Hematopoietic multipotent progenitor cell treated with erythropoietin and hydrocortisone succinate and interleukin-3 and kit ligand, for 17 days (in vitro differentiated cells): ENCODE data around the gene TEDDM1.
A peak's percentile ranks its signal among the peaks of the same experiment; 100 is the strongest.
"Not testable (repeated sequence)": the region's sequence is repeated elsewhere in the genome, so short reads cannot be mapped to it uniquely, and the experiment has no call there.

Experiments
- DNase-seq: peaks from one replicate; pipeline ENCODE4 v3.0.0-alpha.2; 2015; ENCODE audit warnings: low spot score

TEDDM1 gene, protein sequence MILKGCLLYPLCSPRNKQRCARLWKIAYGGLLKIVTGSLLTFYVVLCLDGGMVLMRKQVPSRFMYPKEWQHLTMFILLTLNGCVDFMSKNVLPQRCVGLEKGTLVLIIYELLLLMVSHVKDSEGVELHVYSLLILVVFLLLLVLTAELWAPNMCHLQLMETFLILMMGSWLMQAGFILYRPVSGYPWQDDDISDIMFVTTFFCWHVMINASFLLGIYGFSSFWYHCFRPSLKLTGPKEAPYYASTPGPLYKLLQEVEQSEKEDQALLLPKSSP

DNA sequence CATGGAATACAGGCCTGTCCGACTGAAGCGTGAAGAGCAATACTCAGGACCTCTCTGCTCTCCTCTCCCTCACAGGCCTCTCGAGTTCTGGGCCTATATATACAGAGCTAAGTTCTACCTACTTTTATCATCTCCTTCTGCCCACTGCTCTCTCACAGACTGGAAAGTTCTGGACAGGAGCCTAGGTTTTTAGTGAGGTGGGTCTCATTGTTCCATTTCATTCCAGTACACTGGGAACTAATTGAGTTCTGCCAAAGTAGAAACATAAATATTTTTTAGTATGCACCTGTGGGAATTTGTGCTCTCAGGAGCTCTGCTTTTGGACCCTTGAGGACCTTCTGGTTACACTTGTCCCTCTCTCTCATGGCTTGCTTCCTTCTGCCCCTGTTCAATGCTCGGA is at the start of gene TEDDM1:
Gene TEDDM1, minus strand, starts transcription at position 101 of the 400 bp plus-strand sequence. CDS start 182 bp downstream, outside the sequence.
- no peak for DNase-seq

DNA sequence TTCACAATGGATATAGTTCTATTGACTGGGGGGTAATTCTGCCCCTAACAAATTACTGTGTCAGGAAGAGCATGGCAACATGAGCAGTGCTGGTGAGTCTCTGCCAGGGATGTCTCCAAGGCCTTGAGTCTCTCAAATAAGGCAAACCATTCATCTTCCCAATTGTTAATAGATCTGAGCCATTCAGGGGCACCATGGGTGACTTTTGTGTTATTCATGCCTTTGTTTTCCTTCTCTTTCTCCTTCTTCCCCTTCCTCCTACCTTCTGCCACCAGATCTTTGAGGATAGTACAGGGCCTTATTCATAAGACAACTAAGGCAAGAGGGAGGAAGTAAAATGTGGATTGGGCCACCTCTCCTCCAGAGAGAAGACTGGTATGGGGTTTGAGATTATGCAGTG is 49.6 kb upstream of the TEDDM1 start, which contains the start of gene RGSL1:
Gene RGSL1, plus strand, starts transcription at position 60 of the 400 bp plus-strand sequence. Its CDS starts 20 bp downstream, at position 80.
- DNase-seq = no peak

DNA sequence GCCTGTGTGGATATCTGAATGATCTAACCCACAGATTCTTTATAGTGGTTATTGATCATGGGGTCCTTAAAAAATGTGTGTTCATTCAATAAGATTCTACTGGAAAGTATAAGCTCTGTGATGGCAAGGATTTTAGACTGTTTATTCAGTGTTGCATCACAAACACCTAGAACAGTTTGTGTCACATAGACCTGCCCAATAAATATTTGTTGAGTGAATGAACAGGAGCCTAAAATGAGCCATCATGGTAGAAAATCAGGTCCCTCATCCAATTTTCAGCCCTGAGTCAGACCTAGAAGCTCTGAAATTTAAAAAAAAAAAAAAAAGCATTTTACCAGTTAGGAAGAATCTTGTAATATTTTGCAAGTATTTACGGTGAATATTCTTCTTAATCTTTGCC is 47.2 kb upstream of the TEDDM1 start:
- no peak for DNase-seq

DNA sequence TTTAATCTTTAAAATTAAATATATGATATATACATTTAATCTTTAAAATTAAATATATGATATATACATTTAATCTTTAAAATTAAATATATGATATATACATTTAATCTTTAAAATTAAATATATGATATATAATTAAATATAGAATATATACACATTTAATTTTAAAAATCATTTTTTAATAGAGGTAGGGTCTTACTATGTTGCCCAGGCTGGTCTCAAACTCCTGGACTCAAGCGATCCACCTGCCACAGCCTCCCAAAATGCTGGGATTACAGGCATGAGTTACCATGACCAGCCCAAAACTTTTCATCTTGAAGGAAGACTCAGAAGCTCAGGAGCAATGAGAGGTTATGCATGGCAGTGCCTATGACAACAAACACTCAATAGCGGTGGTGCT is 46.7 kb upstream of the TEDDM1 start:
- not testable (repeated sequence) for DNase-seq

DNA sequence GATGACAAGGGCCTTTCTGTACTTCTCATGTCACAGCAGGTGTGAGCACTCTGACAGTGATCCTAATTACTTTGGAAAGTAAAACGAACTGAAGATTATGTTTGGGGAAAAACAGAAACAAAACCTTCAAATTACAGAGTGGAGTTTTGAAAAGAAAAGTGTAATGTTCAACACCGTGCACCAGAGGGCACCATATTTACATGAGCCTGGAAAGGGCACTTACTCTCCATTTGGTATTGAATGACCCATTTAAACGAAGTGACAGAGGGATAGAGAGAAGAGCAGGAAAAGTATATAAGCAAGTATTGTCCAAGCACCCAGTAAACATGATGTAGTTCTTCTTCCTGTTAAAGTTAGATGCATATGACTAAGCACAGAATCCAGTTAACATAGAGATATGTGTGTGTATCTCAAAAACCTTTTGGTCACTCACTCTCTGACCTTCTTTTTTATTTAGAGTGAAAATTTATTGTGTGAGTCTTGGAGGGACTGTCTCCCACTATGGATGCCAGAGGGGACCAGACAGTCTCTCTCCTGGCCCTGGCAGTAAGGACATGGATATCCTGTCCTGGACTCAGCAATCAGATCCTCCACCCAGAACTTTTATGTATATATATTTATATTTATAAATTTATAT is 45.7 kb upstream of the TEDDM1 start:
- DNase-seq = peak; percentile 68

DNA sequence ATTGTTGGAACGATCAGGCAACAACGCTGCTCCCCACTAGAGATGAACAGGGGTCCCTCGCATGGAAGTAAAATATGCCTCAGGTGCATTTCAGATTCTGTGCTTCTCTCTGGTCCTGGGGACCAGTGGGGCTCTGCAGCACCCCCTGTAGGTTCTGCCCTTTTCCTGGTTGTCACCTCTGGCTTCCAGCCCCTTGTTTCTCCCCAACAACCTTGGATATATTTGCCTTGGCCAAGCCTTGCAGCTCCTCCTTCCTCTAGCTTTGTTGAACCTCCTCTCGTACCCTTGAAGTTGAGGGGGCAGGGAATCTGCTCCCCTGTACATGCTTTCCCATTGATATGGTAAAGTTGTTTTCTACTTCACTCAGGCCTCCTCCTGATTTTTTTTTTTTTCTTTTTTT is 44.0 kb upstream of the TEDDM1 start:
- no peak for DNase-seq

DNA sequence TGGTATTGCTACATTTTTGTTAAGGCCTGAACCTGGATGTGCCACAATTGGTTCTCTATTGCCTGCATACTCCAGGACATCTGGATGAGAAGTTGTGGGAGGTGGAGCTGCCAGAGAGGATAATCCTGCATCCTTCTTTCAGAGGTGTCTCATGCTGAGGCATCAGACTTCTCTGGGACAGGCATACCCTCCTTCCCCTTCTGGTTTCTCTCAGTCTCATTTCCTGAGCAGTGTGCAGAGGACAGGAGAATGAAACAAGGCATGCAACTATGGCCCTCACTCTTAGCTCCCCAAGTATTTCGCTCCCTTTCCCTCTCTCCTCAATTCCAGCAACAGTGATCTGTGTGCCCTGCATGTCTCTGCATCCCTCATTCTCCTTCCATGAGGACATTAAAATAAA is 41.9 kb upstream of the TEDDM1 start:
- DNase-seq = no peak

DNA sequence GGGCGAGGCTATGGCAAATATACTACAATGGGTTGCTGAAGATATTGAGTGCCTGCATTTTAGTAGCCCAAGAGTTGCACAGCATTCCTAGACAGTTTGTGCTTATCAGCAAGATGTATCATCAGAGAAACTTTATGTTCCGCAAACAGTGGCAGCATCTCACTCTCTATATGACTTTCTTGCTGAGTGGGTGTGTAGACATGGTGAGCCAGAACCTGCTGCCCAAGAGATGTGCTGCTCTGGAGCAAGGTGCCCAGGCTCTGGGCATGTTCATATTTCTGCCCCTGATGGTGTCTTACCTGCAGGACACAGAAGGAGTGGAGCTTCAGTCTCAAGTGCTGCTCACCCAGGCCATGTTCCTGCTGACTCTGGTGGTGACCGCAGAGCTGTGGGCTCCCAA is 41.3 kb upstream of the TEDDM1 start:
- DNase-seq = no peak

DNA sequence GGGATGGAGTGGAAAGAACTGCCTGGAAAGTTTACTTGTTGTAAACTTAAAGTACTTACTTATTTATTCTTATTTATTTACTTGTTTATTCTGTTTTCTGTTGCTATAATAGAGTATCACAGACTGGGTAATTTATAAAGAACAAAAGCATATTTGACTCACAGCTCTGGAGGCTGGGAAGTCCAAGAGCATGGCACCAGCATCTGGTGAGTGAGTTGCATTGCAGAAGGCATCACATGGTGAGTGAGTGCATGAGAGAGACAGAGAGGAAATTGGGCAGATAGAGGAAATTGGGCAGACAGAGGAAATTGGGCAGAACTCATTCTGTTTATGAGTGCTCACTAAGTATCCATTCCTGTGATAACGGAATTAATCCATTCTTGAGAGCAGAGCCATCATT is 37.9 kb upstream of the TEDDM1 start:
- no peak for DNase-seq

DNA sequence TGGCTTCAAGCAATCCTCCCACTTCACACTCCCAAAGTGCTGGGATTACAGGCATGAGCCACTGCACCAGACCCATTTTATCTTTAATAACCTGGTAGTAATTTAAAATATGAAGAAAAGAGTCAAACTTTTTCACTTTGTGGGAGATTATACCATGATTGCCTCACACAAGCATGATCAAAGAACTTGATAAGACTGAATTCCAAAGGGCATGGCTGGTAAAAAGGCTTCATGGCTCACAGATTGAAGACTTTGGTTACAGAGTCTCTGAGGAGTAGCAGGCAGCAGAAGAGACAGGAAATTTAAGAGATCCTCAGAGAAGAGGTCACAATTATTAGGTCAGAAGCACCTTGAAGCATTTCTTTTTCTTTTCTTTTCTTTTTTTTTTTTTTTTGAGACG is 33.1 kb upstream of the TEDDM1 start:
- DNase-seq = no peak

DNA sequence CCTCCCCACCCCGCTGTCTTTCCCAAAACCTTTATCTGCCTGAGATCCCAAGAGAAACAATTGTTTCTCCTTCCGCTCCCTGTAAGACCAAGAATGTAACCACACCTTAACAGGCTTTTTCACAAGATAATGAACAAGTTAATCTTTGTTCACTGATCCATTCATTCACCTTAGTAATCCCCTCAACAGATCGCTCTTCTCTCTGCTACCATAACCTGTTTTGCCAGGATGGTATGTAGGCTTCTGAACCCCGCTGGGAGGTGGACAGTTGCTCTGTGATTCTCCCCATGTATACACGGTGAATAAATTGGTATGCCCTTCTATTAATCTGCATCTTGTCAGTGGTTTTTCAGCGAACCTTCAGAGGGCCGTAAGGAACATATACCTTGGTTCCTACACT is 30.8 kb upstream of the TEDDM1 start:
- DNase-seq = no peak

DNA sequence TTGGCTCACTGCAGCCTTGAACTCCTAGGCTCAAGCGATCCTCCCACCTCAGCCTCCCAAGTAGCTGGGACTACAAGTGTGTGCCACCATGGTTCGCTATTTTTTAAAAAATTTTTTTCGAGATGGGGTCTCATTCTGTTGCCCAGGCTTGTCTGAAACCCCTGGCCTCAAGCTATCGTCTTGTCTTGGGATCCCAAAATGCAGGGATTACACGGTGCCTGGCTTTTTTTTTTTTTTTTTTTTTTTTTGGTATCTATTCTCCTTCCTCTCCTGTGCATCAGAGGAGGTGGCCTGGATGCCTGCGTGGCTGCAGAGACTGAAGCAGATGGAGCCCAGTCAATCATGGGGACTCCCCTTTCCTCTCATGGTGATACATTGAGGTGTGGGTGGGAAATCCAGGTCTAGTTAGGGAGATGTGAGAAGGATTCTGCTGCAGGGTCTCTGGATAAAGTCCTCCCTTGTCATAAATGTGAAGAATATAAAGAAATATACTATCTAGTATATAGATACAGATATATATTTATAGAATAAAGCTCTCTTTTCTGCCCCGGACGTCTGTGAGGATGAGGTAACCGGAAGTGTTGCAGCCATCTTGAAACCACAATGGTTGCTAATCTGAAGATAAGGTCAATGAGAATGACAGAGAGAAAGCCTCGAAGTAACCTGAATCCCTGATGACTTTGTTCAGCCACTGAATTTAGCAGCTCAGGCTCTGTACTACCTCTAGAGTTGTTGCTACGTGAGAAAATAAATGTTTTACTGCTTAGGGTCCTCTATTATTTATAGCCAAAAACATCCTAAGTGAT is 30.0 kb upstream of the TEDDM1 start:
- no peak for DNase-seq

DNA sequence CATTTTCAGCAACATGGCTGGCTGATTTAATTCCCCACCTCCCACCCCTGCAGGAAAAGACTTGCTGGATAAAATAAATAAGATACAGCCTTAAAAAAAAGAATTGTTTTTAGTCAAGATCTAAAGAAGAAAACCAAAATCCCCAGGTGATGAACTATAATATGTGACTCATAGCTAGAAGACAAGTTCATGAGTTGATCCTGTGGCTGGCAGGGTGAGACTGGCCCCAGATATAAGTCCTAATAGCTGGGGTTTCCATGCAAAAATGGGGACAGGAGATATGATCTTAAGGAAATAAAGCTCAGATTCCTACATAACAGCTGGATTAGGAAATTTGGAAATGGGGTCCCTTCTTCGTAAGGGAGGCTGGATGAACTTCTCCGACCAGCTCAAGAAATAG is 27.6 kb upstream of the TEDDM1 start:
- DNase-seq = no peak

DNA sequence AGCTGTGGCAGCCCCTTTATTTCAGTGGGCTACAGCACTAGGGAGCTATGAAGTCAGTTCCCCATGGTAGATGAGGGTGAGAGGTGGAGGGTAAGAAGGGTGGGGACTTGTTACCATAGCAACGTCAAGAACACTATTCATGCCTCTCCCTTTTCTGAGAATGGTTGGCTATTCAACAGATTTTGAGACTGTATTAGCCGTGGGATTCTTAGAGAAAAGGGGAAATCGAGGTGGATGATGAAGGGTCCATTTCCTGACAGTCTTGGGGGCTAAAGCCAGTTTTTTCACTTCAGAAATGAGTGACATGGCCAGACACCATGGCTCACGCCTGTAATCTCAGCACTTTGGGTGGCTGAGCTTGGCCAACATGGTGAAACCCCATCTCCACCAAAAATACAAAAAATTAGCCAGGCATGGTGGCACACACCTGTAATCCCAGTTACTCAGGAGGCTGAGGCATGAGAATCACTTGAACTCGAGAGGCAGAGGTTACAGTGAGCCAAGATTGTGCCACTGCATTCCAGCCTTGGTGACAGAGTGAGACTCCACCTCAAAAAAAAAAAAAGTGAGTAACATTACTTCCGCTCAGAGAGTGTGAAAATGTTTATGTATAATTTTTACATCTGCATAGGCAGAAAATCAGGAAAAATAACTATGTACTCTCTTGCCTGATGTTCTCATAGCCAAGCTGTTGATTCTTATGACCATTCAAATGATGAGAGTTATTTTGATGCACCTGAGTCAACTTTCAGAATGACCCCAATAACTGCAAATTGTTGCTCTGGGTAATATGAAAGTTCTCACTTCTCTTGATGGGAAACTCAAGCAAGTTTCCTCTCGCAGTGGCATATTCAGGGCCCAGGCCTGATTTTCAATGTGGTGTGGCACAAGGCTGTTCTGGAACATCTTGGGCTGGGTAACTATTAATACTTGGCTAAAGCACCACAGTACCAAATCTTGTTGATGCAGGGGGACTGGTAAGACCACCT is 26.3 kb upstream of the TEDDM1 start:
- no peak for DNase-seq

DNA sequence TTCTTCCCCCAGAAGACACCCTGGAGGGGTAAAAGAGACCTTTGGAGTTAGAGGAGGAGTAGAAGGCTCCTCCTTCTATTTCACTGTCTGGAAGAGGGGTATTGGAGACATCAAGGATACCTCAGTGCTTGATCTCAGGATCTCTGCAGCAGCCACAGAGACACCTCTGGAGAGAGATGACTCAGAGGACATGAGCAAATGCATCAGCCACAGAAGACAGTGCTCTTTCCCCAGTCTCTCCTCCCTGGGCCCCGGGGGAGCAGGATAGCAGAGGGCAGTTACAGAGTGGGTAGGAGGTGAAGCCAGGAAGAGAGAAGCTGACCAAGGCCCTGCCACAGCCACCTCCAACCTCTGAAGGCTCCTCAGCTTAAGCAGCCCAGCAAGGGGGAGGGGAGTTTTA is 15.3 kb upstream of the TEDDM1 start:
- DNase-seq = no peak

DNA sequence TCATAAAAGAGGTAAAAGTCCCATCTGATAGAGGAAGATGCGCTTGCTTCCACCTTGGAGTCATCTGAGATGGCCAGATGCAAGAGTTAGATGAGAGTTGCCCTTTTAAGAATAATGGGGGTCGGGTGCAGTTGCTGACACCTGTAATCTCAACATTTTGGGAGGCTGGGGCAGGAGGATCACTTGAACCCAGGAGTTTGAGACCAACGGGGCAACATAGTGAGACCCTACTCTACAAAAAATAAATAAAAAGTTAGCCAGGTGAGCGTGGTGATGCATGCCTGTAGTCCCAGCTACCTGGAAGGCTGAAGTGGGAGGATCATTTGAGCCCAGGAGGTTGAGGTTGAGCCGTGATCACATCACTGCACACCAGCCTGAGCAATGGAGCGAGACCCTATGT is 13.5 kb upstream of the TEDDM1 start:
- no peak for DNase-seq

DNA sequence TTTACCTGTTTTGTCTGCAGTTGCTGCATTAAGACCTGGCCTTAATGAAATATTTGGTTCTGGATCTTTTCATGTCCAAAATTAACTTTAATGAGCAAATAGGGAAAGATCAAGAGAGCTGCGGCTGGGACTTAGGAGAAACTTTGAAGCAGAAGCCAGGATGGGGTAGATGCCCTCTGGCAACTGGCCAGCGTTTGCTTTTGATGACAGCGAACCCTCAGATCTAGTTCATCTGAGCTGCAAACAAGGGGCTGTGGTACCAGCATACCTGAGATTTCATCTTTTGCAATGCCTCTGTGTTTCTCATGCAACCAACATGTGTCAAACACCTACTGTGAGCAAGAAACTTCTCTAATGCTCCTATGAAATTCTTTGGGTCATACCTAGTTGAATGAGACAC is 13.0 kb upstream of the TEDDM1 start:
- DNase-seq = no peak

DNA sequence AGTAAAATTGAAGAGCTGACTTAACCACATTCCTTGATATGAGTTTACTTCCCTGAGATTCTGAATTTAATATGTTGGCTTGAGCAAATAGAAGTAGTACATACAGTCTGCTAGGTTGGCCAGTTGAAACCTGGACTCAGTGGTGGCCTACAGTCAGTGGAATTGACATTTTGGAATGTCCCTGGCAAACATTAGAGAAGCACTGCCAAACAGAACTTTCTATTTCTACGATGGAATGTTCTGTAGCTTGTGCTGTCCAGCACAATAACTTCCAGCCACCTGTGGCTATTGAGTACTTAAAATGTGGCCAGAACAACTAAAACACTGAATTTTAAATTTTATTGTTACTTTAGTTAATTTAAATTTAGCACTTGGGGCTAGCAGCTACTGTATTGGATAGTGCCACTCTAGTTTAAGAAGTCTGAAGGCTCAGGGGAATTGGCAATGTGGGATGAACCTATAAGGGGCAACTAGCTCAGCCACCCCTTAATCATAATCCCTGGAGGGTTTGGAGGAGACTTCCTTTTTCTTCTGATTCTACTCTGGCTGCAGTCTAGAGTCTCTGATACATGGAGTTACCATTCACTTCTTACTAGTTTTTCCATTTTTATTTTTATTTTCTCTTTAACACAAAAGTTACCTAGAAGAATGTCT is 10.3 kb upstream of the TEDDM1 start:
- DNase-seq = no peak

DNA sequence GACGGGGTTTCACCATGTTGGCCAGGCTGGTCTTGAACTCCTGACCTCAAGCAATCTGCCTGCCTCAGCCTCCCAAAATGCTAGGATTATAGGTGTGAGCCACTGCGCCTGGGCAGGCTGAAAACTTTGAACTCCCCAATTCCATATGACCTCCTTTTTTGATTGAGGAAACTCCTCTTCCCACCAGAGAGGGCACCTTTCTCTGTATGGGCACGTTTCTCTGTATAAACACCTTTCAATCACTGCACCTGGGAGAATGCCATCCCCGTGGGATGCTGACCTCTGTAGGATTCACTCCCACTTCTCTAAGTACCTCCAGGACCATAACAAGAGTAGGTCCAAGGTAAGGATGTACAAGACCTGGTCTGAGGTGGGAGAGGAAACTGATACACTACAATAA is 9.7 kb upstream of the TEDDM1 start:
- no peak for DNase-seq

DNA sequence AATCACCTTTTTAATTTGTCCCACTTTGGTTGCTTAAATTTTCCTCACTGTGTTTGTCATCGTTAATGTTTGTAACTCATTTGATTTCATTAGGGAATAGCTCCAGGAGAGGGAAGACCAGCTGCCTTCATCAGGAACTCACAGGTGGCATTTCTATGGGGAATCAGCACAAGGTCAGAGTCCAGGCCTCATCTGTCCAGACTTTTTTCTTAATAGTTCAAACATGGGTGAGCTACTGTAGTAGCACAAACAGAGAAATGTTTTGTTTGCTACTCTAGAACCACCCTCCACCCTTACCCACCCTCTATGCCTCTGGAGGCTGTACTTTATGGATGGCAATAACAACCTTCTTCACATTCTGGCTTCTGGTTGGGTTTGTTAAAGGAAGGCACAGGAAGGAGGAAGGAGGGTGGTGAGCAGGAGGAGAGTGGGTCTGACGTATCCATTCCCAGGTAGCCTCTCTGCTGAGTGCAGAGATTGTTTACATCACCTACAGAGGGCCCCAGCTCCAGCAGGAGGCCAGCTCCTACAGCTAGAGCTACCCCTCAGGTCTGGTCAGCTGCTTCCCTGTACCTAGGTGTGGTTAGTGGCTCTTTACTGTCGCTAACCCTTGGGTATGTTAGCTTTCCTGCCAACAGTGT is 8.1 kb upstream of the TEDDM1 start:
- no peak for DNase-seq

DNA sequence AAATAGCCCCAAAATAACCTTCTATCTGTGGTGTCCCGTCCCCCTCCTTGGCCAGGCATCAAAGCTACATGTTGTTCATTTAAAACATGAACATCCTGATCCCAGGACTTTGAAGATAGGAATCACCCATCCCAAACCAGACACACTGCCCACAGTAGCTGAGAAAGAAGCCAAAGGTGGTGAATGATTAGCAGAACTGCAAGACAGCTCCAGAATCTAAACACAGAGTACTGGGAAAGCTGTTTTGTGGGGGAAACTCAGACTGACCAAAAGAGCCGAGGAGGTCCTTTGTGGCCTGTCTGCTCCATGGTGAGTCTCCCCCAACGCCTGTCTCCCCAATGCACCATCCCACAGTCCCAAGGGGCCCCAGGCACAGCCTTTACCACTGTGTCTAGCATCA is 7.3 kb upstream of the TEDDM1 start:
- DNase-seq = no peak
